ENCODE measurements around the gene GRK2. TPM values are rescaled to one million over a fixed set of nuclear protein-coding genes. Genes with fewer than 3 reads are reported as not detected.
"Not testable (repeated sequence)": the region's sequence is repeated elsewhere in the genome, so short reads cannot be mapped to it uniquely, and the experiment has no call there.

Gene GRK2
- total RNA-seq: 100 to 1,000 TPM; 379 to 422 TPM

- Mint-ChIP-seq H3K4me1 (ENCODE audit: low read depth) (peaks cover 79% of the 10 kb centered on the region), H3K36me3 (ENCODE audit: insufficient read depth in 2 of 2) (peaks cover 20 to 27% of the 10 kb centered on the region in 2 donors), H3K9me3 (no peaks in the 10 kb centered on the region), H3K27ac (peak within 1 kb of the TSS; percentile 92), H3K27me3 (ENCODE audit: low read depth) (no peaks in the 10 kb centered on the region), H3K4me3 (peak within 1 kb of the TSS; percentile 97 to 98)
- peak; percentile 64 to 67 for DNase-seq
- peak; percentile 12 to 14 for ATAC-seq (replicated peaks in 1 of 2)
These were observed at the start of gene GRK2 for GRCh38 chr11:67266449-67267187. GRK2 (plus strand) TSS chr11:67266473; CDS start chr11:67266700, 227 bp downstream.

GRCh38 chr11:67227726-67228125 is 38.5 kb upstream of the GRK2 start:
- Mint-ChIP-seq H3K27me3 (ENCODE audit: low read depth) (no peaks in the 10 kb centered on the region), H3K9me3 (no peaks in the 10 kb centered on the region), H3K4me3 (no peak overlapping the region), H3K27ac (no peak overlapping the region), H3K36me3 (ENCODE audit: insufficient read depth in 2 of 2) (peaks cover 4 to 19% of the 10 kb centered on the region in 2 donors), H3K4me1 (ENCODE audit: low read depth) (peaks cover 13% of the 10 kb centered on the region)
- DNase-seq: no peak
- no peak for ATAC-seq (replicated peaks in 1 of 2)

GRCh38 chr11:67230406-67230805 is 35.9 kb upstream of the GRK2 start:
- no peaks in the 10 kb centered on the region for H3K27me3 Mint-ChIP-seq (ENCODE audit: low read depth)
- H3K27ac Mint-ChIP-seq: no peak overlapping the region
- H3K36me3 Mint-ChIP-seq (ENCODE audit: insufficient read depth in 2 of 2): peaks cover 9 to 17% of the 10 kb centered on the region in 2 donors
- no peaks in the 10 kb centered on the region for H3K9me3 Mint-ChIP-seq
- H3K4me3 Mint-ChIP-seq: no peak overlapping the region
- peak; percentile 74 to 77 for ATAC-seq (replicated peaks in 1 of 2)
- peak in 1 of 2 donors; percentile 34 for DNase-seq
- peaks cover 31% of the 10 kb centered on the region for H3K4me1 Mint-ChIP-seq (ENCODE audit: low read depth)

- H3K4me1 Mint-ChIP-seq (ENCODE audit: low read depth): peaks cover 31% of the 10 kb centered on the region
- DNase-seq (no peak), ATAC-seq (replicated peaks in 1 of 2) (no peak)
- H3K27me3 Mint-ChIP-seq (ENCODE audit: low read depth): no peaks in the 10 kb centered on the region
- H3K27ac Mint-ChIP-seq: no peak overlapping the region
- H3K36me3 Mint-ChIP-seq (ENCODE audit: insufficient read depth in 2 of 2): peaks cover 9 to 17% of the 10 kb centered on the region in 2 donors
- H3K9me3 Mint-ChIP-seq: no peaks in the 10 kb centered on the region
- no peak overlapping the region for H3K4me3 Mint-ChIP-seq
These were observed 35.4 kb upstream of the GRK2 start for GRCh38 chr11:67230886-67231285.

- ATAC-seq (replicated peaks in 1 of 2): no peak
- Mint-ChIP-seq H3K4me3 (no peak overlapping the region), H3K36me3 (ENCODE audit: insufficient read depth in 2 of 2) (peaks cover 7 to 15% of the 10 kb centered on the region in 2 donors), H3K27ac (peak overlapping the region; percentile 78), H3K4me1 (ENCODE audit: low read depth) (peaks cover 32% of the 10 kb centered on the region), H3K9me3 (no peaks in the 10 kb centered on the region), H3K27me3 (ENCODE audit: low read depth) (no peaks in the 10 kb centered on the region)
- DNase-seq: no peak
These were observed 32.6 kb upstream of the GRK2 start for GRCh38 chr11:67233584-67234190.

- not testable (repeated sequence) for H3K9me3 Mint-ChIP-seq; H3K27me3 Mint-ChIP-seq (ENCODE audit: low read depth); H3K36me3 Mint-ChIP-seq (ENCODE audit: insufficient read depth in 2 of 2); ATAC-seq (replicated peaks in 1 of 2); DNase-seq; H3K4me3 Mint-ChIP-seq
- peak overlapping the region; percentile 78 for H3K27ac Mint-ChIP-seq
- peaks cover 38% of the 10 kb centered on the region for H3K4me1 Mint-ChIP-seq (ENCODE audit: low read depth)
These were observed 31.7 kb upstream of the GRK2 start for GRCh38 chr11:67234571-67234970.

- ATAC-seq (replicated peaks in 1 of 2): no peak
- no peak for DNase-seq
These were observed 28.7 kb upstream of the GRK2 start for GRCh38 chr11:67237574-67237973.

GRCh38 chr11:67238894-67239782 is 27.1 kb upstream of the GRK2 start:
- Mint-ChIP-seq H3K9me3 (no peaks in the 10 kb centered on the region), H3K36me3 (ENCODE audit: insufficient read depth in 2 of 2) (peaks cover 19 to 32% of the 10 kb centered on the region in 2 donors), H3K27me3 (ENCODE audit: low read depth) (no peaks in the 10 kb centered on the region), H3K27ac (peak overlapping the region; percentile 91), H3K4me3 (peak overlapping the region; percentile 94 to 100), H3K4me1 (ENCODE audit: low read depth) (peaks cover 55% of the 10 kb centered on the region)
- DNase-seq: no peak
- no peak for ATAC-seq (replicated peaks in 1 of 2)

More at GRCh38 chr11:67237574-67237973, 28.7 kb upstream of the GRK2 start:
- Mint-ChIP-seq H3K4me1 (ENCODE audit: low read depth) (peaks cover 48% of the 10 kb centered on the region), H3K9me3 (no peaks in the 10 kb centered on the region), H3K27ac (no peak overlapping the region), H3K4me3 (no peak overlapping the region), H3K27me3 (ENCODE audit: low read depth) (no peaks in the 10 kb centered on the region), H3K36me3 (ENCODE audit: insufficient read depth in 2 of 2) (peaks cover 19 to 24% of the 10 kb centered on the region in 2 donors)

- peak overlapping the region; percentile 94 to 100 for H3K4me3 Mint-ChIP-seq
- H3K27me3 Mint-ChIP-seq (ENCODE audit: low read depth): no peaks in the 10 kb centered on the region
- ATAC-seq (replicated peaks in 1 of 2) (peak; percentile 92 to 93), DNase-seq (peak; percentile 95 to 98)
- peak overlapping the region; percentile 99 for H3K27ac Mint-ChIP-seq
- H3K4me1 Mint-ChIP-seq (ENCODE audit: low read depth): peaks cover 51% of the 10 kb centered on the region
- H3K9me3 Mint-ChIP-seq: no peaks in the 10 kb centered on the region
- peaks cover 23 to 34% of the 10 kb centered on the region in 2 donors for H3K36me3 Mint-ChIP-seq (ENCODE audit: insufficient read depth in 2 of 2)
These were observed 26.3 kb upstream of the GRK2 start for GRCh38 chr11:67239783-67240575.

GRCh38 chr11:67240576-67241389 is 25.5 kb upstream of the GRK2 start:
- Mint-ChIP-seq H3K27ac (peak overlapping the region; percentile 99), H3K4me3 (peak overlapping the region; percentile 94 to 100), H3K36me3 (ENCODE audit: insufficient read depth in 2 of 2) (peaks cover 28 to 42% of the 10 kb centered on the region in 2 donors), H3K9me3 (no peaks in the 10 kb centered on the region), H3K4me1 (ENCODE audit: low read depth) (peaks cover 51% of the 10 kb centered on the region), H3K27me3 (ENCODE audit: low read depth) (no peaks in the 10 kb centered on the region)
- ATAC-seq (replicated peaks in 1 of 2): peak; percentile 58 to 60
- peak; percentile 84 to 89 for DNase-seq

GRCh38 chr11:67242548-67242947 is 23.7 kb upstream of the GRK2 start:
- H3K27ac Mint-ChIP-seq: peak overlapping the region; percentile 85
- ATAC-seq (replicated peaks in 1 of 2) (no peak), DNase-seq (no peak)
- peaks cover 51% of the 10 kb centered on the region for H3K4me1 Mint-ChIP-seq (ENCODE audit: low read depth)
- H3K27me3 Mint-ChIP-seq (ENCODE audit: low read depth): no peaks in the 10 kb centered on the region
- peak overlapping the region; percentile 94 to 100 for H3K4me3 Mint-ChIP-seq
- no peaks in the 10 kb centered on the region for H3K9me3 Mint-ChIP-seq
- H3K36me3 Mint-ChIP-seq (ENCODE audit: insufficient read depth in 2 of 2): peaks cover 34 to 49% of the 10 kb centered on the region in 2 donors

All from activated T-cell treated with anti-CD3 and anti-CD28 coated beads, Interleukin-2, amount 50 U/mL, for 72 hours (primary cell).